Measurements from ENCODE around the gene DEGS1.
"Not testable (repeated sequence)": the region's sequence is repeated elsewhere in the genome, so short reads cannot be mapped to it uniquely, and the experiment has no call there.

GRCh38 chr1:224205931-224206538 is 23.0 kb downstream of the DEGS1 start:
- not testable (repeated sequence) for TF ChIP-seq POLR2A, CTCF (IDR thresholded peaks at IDR 0.05)
